IPS-NIHi7 (cell line): Measurements from ENCODE around the gene CETN2.
"Not testable (repeated sequence)": the region's sequence is repeated elsewhere in the genome, so short reads cannot be mapped to it uniquely, and the experiment has no call there.

Experiments used
- DNase-seq: peaks from one replicate; pipeline ENCODE4 v3.0.0; 2012; ENCODE audit warnings: mixed read lengths; ENCODE audit errors: extremely low spot score

The CETN2 gene

GRCh38 chrX:152830312-152831305 lies at the start of gene CETN2, which contains the start of gene NSDHL:
Gene CETN2 (minus strand): TSS chrX:152830757. CDS start chrX:152830710, 47 bp downstream.
Gene NSDHL (plus strand): TSS chrX:152831063. CDS start chrX:152846325, 15,262 bp downstream.
- peak; percentile 96 for DNase-seq

GRCh38 chrX:152878976-152879755 lies 48.6 kb upstream of the CETN2 start:
- no peak for DNase-seq

DNA sequence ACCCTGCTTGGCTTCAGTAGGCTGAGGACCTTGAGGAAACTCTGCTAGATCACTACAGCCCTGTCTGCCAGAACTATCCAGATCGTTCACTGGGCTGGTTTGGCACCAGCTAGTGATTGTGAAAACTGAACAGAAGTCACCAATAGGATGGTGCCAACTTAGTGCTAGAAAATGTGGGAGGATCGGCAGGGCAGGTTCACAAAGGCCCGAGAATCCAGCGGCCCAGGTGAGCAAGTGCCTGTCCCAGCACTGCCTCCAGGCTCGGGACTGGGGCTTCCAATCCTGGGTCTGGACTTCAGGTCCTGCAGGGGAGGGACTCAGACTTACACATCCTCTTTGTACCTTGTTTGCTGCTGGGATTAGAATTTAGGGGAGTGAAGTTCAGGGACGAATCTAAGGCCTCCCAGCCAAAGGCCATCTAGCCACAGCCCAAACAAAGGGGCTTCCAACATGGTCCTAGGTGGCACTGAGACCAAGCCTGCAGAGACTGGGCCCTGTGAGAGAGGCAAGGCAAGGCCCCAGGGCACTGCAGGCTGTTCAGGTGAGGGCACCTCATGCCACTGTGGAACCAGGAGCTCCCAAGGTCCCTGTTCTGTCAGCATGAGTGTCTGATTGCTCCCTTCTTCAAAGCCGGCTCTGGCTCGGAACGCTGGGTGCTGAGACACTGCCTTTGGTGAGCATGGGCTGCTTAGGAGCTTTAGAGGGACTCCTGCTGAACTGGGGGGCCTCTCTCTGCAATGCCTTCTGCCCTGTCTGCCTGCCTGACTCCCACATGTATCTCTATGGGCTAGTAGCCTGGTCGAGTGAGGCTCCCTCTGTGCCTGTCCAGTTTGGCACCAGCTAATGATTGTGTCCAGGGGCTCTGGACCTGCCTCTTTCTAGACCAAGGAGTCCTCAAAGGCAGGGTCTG lies 46.6 kb upstream of the CETN2 start:
- no peak for DNase-seq

- DNase-seq = no peak
These were observed 42.8 kb upstream of the CETN2 start for GRCh38 chrX:152873361-152873760.

- no peak for DNase-seq
These were observed 42.0 kb upstream of the CETN2 start for GRCh38 chrX:152872522-152872921.

GRCh38 chrX:152871260-152871659 lies 40.7 kb upstream of the CETN2 start:
- DNase-seq = no peak

DNA sequence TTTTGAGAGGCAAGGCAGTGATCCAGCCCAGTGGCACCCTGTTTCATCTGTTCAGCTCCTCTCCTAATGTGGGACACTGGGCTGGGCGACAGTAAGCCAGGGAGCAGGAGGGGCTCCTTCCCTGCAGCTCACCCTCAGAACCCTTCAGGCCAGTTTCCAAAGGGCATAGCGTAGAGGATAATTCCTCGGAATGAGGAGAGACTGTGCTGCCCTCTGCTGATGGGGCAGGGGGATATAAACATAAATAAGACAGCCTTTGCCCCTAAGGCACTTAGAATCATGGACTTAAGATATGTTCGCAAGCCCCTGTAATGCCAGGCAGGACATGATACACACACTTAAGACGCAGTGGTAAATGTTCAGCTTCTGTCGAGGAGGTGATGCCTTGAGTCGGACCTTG lies 39.4 kb upstream of the CETN2 start:
- DNase-seq = peak; percentile 27

GRCh38 chrX:152866386-152866785 lies 35.8 kb upstream of the CETN2 start:
- no peak for DNase-seq

GRCh38 chrX:152865232-152865920 lies 34.8 kb upstream of the CETN2 start:
- DNase-seq = no peak

DNA sequence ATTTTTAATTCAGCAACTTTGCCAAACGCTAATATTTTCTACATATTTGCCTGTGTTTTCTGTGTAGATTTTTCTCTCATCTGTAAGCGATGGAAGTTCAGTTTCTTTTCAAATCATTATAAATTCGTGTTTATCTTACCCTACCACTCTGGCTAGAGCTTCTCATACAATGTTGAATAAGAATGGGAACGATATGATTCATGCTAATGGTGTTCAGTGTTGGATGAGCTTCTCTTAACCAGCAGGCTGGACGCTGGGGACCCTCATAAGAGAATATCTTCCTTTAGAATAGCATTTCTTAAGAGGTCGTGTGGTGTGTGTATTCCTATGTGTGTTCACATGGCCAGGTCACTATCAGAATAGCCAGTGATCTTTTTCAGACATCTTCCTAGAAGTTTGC lies 31.3 kb upstream of the CETN2 start:
- no peak for DNase-seq

GRCh38 chrX:152861116-152861515 lies 30.6 kb upstream of the CETN2 start:
- DNase-seq = no peak

DNA sequence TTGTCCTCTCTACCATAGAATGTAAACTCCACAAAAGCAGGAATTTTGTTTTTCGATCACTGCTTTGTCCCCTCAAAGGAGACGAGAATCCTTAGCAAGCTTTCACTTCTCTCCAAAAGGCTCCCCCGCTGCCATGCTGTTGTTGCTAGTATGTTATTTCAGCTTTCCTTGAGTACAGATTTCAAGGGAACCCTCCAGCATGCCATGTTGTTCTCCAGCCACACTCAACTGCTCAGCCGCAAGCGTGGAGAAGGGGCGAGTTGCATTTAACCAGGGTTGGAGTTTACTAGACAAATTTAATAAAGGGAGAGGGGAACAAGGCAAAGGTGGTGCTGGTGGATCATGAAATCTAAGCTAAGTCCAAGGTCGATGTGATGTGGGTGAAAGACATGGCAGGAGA lies 23.4 kb upstream of the CETN2 start:
- DNase-seq = no peak

DNA sequence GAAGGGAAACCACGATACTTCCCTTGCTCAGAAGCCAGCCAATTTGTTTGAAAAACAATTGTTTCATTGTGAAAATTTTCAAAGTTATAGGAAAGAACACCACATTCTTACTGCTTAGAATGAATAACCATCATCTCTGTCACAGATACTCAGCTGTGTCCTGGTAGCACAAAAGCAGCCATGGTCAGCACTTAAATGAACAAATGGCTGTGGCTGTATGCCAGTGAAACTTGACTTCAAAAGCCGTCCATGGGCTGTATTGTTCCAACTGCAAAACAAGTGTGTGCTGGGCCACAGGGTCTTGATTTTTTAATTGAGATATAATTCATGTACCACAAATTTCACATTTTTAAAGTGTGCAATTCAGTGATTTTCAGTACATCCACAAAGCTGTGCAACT lies 19.9 kb upstream of the CETN2 start:
- no peak for DNase-seq

DNA sequence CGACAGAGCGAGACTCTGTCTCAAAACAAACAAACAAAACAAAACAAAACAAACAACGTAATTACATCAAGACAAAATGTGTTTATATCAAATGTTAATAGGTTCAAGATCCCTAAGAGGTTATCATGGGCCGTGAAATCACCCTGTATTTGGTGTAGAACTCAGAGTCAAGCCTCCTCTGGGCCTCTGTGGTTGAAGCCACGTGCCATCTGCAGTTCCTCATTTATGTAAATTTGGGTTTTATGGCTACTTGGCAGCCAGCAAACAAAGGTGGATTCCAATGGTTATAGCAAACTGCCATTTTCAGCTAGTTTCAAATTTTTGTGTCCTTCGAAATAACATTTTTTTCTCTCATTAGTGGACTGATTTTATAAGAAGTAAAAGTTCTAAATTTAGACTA lies 16.7 kb upstream of the CETN2 start:
- no peak for DNase-seq

DNA sequence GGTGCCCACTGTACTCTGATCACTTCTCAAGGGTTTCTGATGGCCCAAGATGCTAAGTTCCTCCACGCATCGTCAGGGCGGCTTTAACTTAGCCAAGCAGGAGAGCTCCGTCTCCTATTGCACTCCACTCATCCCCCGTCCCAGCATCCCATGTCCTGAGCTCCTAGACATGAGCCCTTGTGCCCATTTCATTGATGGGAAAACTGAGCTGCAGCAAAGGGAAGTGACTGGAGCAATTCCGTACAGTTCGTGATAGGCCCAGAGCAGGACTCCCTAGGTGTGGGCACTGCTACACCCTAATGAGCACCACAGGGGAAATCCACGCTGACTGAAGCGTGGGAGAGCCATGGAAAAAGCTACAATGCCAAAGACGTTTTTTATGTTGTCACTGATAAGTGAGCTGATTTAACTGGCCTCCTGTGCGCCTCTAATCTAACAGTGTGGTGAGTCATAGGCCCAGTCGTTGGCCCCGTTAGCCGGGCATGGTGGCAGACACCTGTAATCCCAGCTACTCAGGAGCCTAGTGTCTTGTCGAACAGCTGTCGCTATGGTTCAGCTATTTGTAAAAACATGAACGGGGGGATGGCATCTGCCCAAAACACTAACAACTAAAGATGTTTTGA lies 15.2 kb upstream of the CETN2 start:
- no peak for DNase-seq

GRCh38 chrX:152844256-152844655 lies 13.7 kb upstream of the CETN2 start:
- no peak for DNase-seq

- DNase-seq = no peak
These were observed 13.3 kb upstream of the CETN2 start for GRCh38 chrX:152843852-152844251.

- no peak for DNase-seq
These were observed 12.3 kb upstream of the CETN2 start for GRCh38 chrX:152842772-152843338.

GRCh38 chrX:152835470-152835869 lies 4.9 kb upstream of the CETN2 start:
- DNase-seq = not testable (repeated sequence)

DNA sequence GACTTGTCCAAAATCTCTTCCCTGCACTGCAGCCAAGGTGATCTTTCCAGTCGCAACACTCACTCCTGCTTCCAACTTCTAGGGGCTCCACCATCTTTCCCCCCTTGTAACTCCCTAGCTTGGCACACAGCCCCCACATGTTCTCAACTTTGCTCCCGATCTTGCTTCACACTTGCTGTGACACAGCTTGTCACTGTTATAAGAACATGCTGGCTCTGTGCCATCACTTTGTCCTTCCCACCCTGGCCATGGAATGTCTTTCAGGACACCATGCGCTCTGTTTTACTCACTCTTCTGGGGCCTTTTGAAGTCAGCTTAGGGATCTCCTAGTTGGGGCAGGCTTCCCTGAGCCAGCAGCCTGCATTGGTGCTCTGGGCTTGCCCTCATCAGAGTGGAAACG lies 2.8 kb upstream of the CETN2 start:
- no peak for DNase-seq
